Endothelial cell of umbilical vein (primary cell): ENCODE results near the gene ZSCAN29.
"Not testable (repeated sequence)": the region's sequence is repeated elsewhere in the genome, so short reads cannot be mapped to it uniquely, and the experiment has no call there.

Experiments used
- EZH2 ChIP-seq: IDR thresholded peaks from 2 replicates; pipeline ENCODE4 v1.6.1; 2012; ENCODE audit warnings: borderline replicate concordance, low read depth, mild to moderate bottlenecking, moderate library complexity, low read length, inconsistent platforms; ENCODE audit not compliant: severe bottlenecking
- FOS ChIP-seq: IDR thresholded peaks from 2 replicates; pipeline ENCODE4 v1.6.1; 2011; ENCODE audit warnings: mild to moderate bottlenecking, low read length, moderate library complexity, borderline replicate concordance; ENCODE audit not compliant: insufficient read depth
- GATA2 ChIP-seq: IDR thresholded peaks from 2 replicates; pipeline ENCODE4 v1.7.0; 2011; ENCODE audit warnings: low read depth, mild to moderate bottlenecking, moderate library complexity, mixed read lengths, low read length; ENCODE audit not compliant: insufficient read length, insufficient read depth
- JUN ChIP-seq: IDR thresholded peaks from 2 replicates; pipeline ENCODE4 v1.6.1; 2011; ENCODE audit warnings: borderline replicate concordance, low read depth; ENCODE audit not compliant: insufficient read length, insufficient read depth
- MYC ChIP-seq: IDR thresholded peaks from one replicate; pipeline ENCODE4 v1.6.1; 2011; ENCODE audit warnings: mild to moderate bottlenecking, low read depth, low read length
- POLR2A ChIP-seq: IDR thresholded peaks from 2 replicates; pipeline ENCODE4 v1.6.1; 2012; ENCODE audit warnings: low read depth, mild to moderate bottlenecking, control low read depth, low read length
- POLR2AphosphoS5 ChIP-seq: IDR thresholded peaks from 2 replicates; pipeline ENCODE4 v1.6.1; 2012; ENCODE audit warnings: low read depth, mild to moderate bottlenecking, control low read depth, low read length, moderate library complexity; ENCODE audit not compliant: insufficient read depth
- TF ChIP-seq, protein P1 (sequence below), 2 donors: IDR thresholded peaks; 1 replicate in 1 of 2; 2 replicates in 1 of 2; pipeline ENCODE4 v1.5.1; 2011; ENCODE audit warnings: low read length in 2 of 2, mild to moderate bottlenecking in 2 of 2, moderate library complexity in 2 of 2, control low read depth in 1 of 2, inconsistent platforms in 1 of 2, low read depth in 1 of 2; ENCODE audit not compliant: insufficient read depth in 1 of 2; ENCODE audit errors: extremely low read depth in 1 of 2
- TF ChIP-seq, protein P2 (sequence below): IDR thresholded peaks from 2 replicates; pipeline ENCODE4 v1.6.1; 2011; ENCODE audit not compliant: insufficient read depth, insufficient read length

DNA sequence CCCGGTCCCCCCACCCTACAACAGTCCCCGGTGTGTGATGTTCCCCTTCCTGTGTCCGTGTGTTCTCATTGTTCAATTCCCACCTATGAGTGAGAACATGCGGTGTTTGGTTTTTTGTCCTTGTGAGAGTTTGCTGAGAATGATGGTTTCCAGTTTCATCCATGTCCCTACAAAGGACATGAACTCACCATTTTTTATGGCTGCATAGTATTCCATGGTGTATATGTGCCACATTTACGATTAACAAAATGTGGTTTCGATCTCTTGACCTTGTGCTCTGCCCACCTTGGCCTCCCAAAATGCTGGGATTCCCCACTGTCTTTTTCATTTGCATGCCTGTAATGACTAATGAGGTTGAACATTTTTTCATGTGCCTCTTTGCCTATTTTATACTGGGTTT is 22.7 kb upstream of the ZSCAN29 start:
- TF ChIP-seq, protein P1, sequence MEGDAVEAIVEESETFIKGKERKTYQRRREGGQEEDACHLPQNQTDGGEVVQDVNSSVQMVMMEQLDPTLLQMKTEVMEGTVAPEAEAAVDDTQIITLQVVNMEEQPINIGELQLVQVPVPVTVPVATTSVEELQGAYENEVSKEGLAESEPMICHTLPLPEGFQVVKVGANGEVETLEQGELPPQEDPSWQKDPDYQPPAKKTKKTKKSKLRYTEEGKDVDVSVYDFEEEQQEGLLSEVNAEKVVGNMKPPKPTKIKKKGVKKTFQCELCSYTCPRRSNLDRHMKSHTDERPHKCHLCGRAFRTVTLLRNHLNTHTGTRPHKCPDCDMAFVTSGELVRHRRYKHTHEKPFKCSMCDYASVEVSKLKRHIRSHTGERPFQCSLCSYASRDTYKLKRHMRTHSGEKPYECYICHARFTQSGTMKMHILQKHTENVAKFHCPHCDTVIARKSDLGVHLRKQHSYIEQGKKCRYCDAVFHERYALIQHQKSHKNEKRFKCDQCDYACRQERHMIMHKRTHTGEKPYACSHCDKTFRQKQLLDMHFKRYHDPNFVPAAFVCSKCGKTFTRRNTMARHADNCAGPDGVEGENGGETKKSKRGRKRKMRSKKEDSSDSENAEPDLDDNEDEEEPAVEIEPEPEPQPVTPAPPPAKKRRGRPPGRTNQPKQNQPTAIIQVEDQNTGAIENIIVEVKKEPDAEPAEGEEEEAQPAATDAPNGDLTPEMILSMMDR (IDR thresholded peaks at IDR 0.05; ENCODE audit: extremely low read depth in 1 of 2, insufficient read depth in 1 of 2, low read depth in 1 of 2, low read length in 2 of 2): not testable (repeated sequence)
- TF ChIP-seq POLR2AphosphoS5, POLR2A, EZH2, MYC, GATA2, JUN, FOS: not testable (repeated sequence)
- TF ChIP-seq, protein P2, sequence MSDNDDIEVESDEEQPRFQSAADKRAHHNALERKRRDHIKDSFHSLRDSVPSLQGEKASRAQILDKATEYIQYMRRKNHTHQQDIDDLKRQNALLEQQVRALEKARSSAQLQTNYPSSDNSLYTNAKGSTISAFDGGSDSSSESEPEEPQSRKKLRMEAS: not testable (repeated sequence)
